ENCODE data around the gene PRPH.
A peak's percentile ranks its signal among the peaks of the same experiment; 100 is the strongest.
"Not testable (repeated sequence)": the region's sequence is repeated elsewhere in the genome, so short reads cannot be mapped to it uniquely, and the experiment has no call there.

The PRPH gene

DNA sequence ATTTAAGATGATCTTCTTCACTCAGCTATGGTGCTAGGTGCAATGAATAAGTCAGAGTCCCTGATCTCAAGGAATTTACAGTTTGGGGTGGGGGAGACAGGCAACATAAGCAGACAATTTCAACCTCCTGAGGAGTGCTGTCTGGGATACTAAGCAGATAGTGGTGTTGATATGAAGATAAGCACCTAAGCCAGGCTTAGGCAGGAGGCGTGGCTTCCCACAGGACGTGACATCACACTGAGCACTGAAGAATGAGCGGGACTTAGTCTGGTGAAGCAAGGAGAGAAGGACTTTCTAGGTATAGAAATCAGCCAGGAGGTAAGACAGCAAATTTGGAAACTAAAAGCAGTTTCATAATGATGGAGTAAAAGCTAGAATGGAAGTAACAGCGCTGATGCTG lies 6.8 kb downstream of the PRPH start:
- no peak for DNase-seq

- no peak for DNase-seq
Observed at GRCh38 chr12:49304161-49304560, 9.2 kb downstream of the PRPH start.

DNA sequence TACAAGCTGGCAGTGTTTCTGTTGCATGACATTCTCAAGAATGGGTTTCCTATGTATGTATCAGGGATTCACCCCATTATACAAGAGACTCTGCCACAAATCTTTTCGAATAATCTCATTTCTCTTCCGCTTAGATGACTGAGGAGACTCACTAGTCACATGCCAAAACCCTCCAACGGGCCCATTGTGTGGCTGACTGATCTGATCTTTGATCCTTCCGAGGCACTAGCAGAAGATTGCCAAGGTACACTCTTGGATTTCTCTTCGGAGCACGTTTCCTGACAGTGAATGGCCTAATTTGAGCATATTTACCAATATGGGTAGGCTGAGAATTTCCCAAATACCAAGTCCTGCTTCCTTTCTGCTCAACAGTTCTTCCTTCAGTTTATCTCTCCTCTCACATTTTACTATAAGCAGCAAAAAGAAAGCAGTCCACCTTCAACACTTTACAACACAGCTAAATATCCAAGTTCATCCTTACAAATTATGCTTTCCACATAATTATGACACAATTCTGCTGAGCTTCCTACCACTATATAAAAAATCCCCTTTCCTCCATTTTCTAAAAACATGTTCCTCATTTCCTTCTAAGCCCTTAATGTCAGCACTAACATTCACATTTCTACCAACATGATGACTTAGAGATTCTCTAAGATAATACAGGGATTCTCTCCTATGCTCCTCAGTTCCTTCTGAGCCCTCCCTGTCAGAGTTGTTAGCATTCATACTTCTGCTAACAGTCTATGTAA lies 11.0 kb downstream of the PRPH start:
- no peak for DNase-seq

DNA sequence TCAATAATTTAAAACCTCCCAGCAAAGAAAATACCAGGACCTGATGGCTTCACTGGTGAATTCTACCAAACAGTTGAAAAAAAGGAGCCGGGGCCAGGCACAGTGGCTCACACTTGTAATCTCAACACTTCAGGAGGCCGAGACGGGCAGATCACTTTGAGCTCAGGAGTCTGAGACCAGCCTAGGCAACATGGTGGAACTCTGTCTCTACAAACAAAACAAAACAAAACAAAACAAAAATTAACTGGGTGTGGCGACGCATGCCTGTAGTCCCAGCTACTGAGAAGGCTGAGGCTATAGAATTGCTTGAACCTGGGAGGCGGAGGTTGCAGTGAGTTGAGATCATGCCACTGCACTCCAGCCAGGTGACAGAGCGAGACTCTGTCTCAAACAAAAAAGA lies 14.4 kb downstream of the PRPH start:
- no peak for DNase-seq

- DNase-seq, result not testable (repeated sequence)
Observed at GRCh38 chr12:49310451-49311000, 15.6 kb downstream of the PRPH start.

DNA sequence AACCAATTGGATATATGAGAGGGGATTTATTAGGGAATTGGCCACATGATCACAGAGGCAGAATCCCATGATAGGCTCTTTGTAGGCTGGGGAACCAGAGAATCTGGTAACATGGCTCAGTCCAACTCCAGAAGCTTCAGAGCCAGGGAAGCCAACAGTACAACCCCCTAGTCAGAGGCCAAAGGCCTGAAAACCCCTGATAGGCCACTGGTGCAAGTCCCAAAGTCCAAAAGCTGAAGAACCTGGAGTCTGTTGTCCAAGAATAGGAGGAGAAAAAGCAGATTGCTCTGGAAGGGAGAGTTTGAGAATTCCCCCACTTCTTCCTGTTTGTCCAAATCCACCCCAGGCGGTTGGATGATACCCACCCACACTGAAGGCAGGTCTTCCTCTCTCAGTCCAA lies 19.9 kb downstream of the PRPH start:
- no peak for DNase-seq

GRCh38 chr12:49317118-49317517 lies 22.2 kb downstream of the PRPH start:
- not testable (repeated sequence) for DNase-seq

GRCh38 chr12:49320411-49321103 lies 25.6 kb downstream of the PRPH start:
- not testable (repeated sequence) for DNase-seq

DNA sequence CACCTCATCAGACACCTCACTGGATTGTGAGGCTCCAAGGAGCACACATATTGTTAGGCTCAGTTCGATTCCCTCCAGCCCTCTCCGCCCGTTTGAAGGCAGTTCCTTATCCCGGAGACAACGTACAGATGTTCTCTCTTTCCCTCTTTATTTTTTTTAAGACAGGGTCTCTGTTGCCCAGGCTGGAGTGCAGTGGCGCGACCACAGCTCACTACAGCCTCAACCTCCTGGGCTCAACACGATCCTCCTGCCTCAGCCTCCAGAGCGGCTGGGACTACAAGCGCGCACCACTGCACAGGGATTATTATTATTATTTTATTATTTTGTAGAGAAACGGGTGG lies 27.4 kb downstream of the PRPH start:
- no peak for DNase-seq

- peak; percentile 96 for DNase-seq
Observed at GRCh38 chr12:49322708-49323523, 28.0 kb downstream of the PRPH start, which contains the start of gene TROAP. TROAP (plus strand) TSS chr12:49323255; CDS start chr12:49323609, 354 bp downstream.

DNA sequence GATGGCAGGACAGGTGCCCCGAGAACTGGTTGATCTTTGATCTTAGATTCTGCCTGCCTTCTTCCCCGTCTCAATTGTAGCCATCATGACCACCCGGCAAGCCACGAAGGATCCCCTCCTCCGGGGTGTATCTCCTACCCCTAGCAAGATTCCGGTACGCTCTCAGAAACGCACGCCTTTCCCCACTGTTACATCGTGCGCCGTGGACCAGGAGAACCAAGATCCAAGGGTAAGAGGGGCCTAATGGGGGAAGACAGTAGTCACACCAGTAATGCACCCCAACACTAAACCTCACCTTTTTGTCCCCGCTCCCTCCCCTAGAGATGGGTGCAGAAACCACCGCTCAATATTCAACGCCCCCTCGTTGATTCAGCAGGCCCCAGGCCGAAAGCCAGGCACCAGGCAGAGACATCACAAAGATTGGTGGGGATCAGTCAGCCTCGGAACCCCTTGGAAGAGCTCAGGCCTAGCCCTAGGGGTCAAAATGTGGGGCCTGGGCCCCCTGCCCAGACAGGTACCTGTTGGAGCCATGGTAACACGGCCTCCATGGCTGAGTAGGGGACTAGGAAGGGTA lies 28.7 kb downstream of the PRPH start:
- DNase-seq, result no peak

DNA sequence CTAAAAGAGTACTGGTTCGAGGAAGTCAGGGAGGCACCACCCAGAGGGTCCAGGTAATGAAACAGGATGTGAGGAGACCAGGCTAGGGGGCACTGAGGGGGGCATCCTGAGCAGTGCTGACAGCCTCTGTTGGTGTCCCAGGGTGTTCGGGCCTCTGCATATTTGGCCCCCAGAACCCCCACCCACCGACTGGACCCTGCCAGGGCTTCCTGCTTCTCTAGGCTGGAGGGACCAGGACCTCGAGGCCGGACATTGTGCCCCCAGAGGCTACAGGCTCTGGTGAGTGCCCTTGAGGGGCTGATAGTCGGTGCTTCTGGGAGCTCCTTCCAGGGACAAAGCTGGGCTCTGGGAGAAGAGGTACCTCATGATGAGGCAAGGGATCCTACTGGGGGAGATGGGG lies 30.7 kb downstream of the PRPH start:
- DNase-seq, result no peak

GRCh38 chr12:49327368-49327767 lies 32.4 kb downstream of the PRPH start:
- no peak for DNase-seq

DNA sequence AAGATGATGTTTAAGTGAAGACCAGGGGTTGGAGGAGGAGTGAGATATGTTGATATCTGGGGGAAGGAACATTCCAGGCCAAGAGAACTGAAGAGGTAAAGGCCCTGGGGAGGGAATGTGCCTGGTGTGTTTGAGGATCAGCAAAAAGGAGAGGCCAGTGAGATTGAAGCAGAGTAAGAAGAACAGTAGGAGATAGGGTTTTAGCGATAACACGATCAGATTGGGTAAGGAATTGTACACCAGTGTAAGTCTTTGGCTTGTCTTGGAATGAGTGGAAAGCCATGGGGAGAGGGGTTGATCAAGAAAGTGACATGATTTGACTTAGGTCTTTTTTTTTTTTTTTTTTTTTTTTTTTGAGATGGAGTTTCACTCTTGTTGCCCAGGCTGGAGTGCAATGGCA lies 32.9 kb downstream of the PRPH start:
- no peak for DNase-seq

DNA sequence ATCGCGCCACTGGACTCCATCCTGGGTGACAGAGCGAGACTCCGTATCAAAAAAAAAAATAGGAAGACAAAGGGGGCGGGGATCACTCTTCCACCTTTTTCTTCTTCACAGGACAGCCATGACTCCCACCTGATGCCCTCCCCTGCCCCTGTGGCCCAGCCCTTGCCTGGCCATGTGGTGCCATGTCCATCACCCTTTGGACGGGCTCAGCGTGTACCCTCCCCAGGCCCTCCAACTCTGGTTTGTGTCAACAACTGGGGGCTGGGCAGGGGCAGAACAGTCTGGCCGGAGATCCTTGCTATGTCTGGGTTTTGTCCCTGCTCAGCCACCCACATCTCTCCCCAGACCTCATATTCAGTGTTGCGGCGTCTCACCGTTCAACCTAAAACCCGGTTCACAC lies 33.9 kb downstream of the PRPH start:
- DNase-seq, result no peak

DNA sequence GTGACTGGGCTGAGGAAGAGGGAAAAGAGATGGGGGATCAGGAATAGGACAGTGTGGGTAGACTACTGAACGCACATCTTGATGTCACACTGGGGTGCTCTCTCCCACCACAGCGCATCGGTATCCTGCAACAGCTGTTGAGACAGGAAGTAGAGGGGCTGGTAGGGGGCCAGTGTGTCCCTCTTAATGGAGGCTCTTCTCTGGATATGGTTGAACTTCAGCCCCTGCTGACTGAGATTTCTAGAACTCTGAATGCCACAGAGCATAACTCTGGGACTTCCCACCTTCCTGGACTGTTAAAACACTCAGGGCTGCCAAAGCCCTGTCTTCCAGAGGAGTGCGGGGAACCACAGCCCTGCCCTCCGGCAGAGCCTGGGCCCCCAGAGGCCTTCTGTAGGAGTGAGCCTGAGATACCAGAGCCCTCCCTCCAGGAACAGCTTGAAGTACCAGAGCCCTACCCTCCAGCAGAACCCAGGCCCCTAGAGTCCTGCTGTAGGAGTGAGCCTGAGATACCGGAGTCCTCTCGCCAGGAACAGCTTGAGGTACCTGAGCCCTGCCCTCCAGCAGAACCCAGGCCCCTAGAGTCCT lies 35.2 kb downstream of the PRPH start:
- DNase-seq, result no peak

- DNase-seq, result no peak
Observed at GRCh38 chr12:49330631-49331379, 35.9 kb downstream of the PRPH start.

GRCh38 chr12:49331380-49332222 lies 36.7 kb downstream of the PRPH start:
- no peak for DNase-seq

- DNase-seq, result no peak
Observed at GRCh38 chr12:49332441-49332861, 37.5 kb downstream of the PRPH start.

DNA sequence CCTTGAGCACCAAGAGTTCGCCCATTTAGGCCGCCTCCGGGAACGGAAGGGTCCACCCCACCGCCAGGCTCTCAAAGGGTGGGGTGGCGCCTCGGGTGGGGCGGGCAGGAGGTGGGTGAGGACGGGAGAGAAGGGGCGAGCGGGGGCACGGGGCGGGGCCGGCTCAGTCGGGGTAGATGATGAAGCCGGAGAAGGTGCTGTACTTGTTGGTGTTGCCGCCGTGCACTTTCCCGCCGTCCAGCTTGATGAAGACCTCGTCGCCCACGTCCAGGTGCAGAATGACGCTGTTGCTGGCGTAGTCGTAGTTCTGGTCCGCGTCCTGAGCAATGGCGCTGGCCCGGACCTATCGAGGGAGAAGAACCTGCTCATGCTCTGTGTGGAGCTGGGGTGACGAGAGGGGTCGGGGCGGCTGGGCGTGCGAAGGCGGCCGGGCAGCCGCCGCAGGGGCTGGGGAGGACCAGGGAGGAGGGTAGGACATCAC lies 38.0 kb downstream of the PRPH start:
- no peak for DNase-seq

GRCh38 chr12:49333778-49334177 lies 38.8 kb downstream of the PRPH start:
- DNase-seq, result not testable (repeated sequence)

All from NCI-H1048 (cell line).